ENCODE results near the gene CAMSAP2. TPM values are rescaled to one million over a fixed set of nuclear protein-coding genes. Genes with fewer than 3 reads are reported as not detected.

Gene CAMSAP2
- polyA plus RNA-seq, 2 of the 4 experiments (the other 2 are of a cell fraction): 17.3 to 28.5 TPM

- no peak for TF ChIP-seq ATOH8 (CRISPR knock-in tag; IDR thresholded peaks at IDR 0.05; ENCODE audit: low read depth)
- no peak for TF ChIP-seq RARB (CRISPR knock-in tag; IDR thresholded peaks at IDR 0.05)
These were observed 147.9 kb downstream of the CAMSAP2 start (continued) for GRCh38 chr1:200886594-200886993.

- H3K27ac ChIP-seq: no peak overlapping the region; a peak in 2 of 6 replicates
- peaks cover 26% of the 10 kb centered on the region for H3K4me1 ChIP-seq
- no peak overlapping the region for H3K4me2 ChIP-seq
- WGBS (ENCODE audit: missing lambda C conversion rate): 85% methylated on average over 10 of the region's 11 CpGs
- H3K4me3 ChIP-seq: no peak overlapping the region
- no peak for FAIRE-seq
- ChIA-PET CTCF (interaction anchor here (1.8 kb wide), 1 partner anchor 85 kb away, joined by 6 read pairs; no protein-coding TSS in a partner anchor), POLR2A (no interaction called here)
- no peak for ATAC-seq
- no peak for DNase-seq (ENCODE audit: low read depth in 1 of 2, low spot score in 1 of 2)
- TF ChIP-seq ZSCAN20 (CRISPR knock-in tag; IDR thresholded peaks at IDR 0.05): no peak
- TF ChIP-seq EP300 (IDR thresholded peaks at IDR 0.05): no peak
- no peak for TF ChIP-seq ZFP36 (IDR thresholded peaks at IDR 0.05; ENCODE audit: borderline replicate concordance, partially characterized antibody)
- no peak for TF ChIP-seq CHD4 (IDR thresholded peaks at IDR 0.05; ENCODE audit: borderline replicate concordance)
- TF ChIP-seq BHLHE40 (IDR thresholded peaks at IDR 0.05; ENCODE audit: low read depth, low read length): no peak
- no peak for TF ChIP-seq KDM5A (IDR thresholded peaks at IDR 0.05)
- H3K9me3 ChIP-seq: no peaks in the 10 kb centered on the region
These were observed 148.3 kb downstream of the CAMSAP2 start for GRCh38 chr1:200887036-200887435.

GRCh38 chr1:200887772-200888348, 149.2 kb downstream of the CAMSAP2 start:
- Histone ChIP-seq H3K27ac (peak overlapping the region; percentile 13 to 63; a peak in 4 of 6 replicates), H3K9me3 (no peaks in the 10 kb centered on the region), H3K4me2 (no peak overlapping the region), H3K4me3 (no peak overlapping the region), H3K4me1 (peaks cover 26% of the 10 kb centered on the region)
- ChIA-PET CTCF (interaction anchor here (1.8 to 4.6 kb wide), 3 partner anchors 9 to 226 kb away, joined by 6 to 57 read pairs (median 7); no protein-coding TSS in a partner anchor), POLR2A (no interaction called here)
- WGBS (ENCODE audit: missing lambda C conversion rate): 90% methylated on average over 9 of the region's 9 CpGs
- no peak for TF ChIP-seq HEYL (CRISPR knock-in tag; IDR thresholded peaks at IDR 0.05)
- no peak for TF ChIP-seq EP300 (IDR thresholded peaks at IDR 0.05)
- TF ChIP-seq RNF2 (IDR thresholded peaks at IDR 0.05; ENCODE audit: borderline replicate concordance, low read depth): no peak
- no peak for TF ChIP-seq BCL3 (IDR thresholded peaks at IDR 0.05)
- TF ChIP-seq MAZ (IDR thresholded peaks at IDR 0.05; ENCODE audit: borderline replicate concordance, low read depth, low read length): no peak
- no peak for TF ChIP-seq POLR2A (IDR thresholded peaks at IDR 0.05; ENCODE audit: low read length)
- no peak for TF ChIP-seq SREBF2 (IDR thresholded peaks at IDR 0.05)
- no peak for TF ChIP-seq RCOR1 (IDR thresholded peaks at IDR 0.05; ENCODE audit: low read depth, low read length)
- no peak for TF ChIP-seq KDM5A (IDR thresholded peaks at IDR 0.05)
- ATAC-seq: no peak
- FAIRE-seq: no peak
- no peak for DNase-seq (ENCODE audit: low read depth in 1 of 2, low spot score in 1 of 2)

- H3K4me1 ChIP-seq: peaks cover 26% of the 10 kb centered on the region
- peak overlapping the region; percentile 13 to 63; a peak in 5 of 6 replicates for H3K27ac ChIP-seq
- 0 out of 3 replicates have a peak overlapping the region, but pooled peaks have one; percentile 3 for H3K4me2 ChIP-seq
- no peak for FAIRE-seq
- POLR2A ChIA-PET: no interaction called here
- 73% methylated on average over 7 of the region's 7 CpGs for WGBS (ENCODE audit: missing lambda C conversion rate)
- ATAC-seq: no peak
- CTCF ChIA-PET: interaction anchor here (1.8 to 5.8 kb wide), 5 partner anchors 9 to 226 kb away, joined by 6 to 57 read pairs (median 9); no protein-coding TSS in a partner anchor
- TF ChIP-seq EHMT2 (IDR thresholded peaks at IDR 0.05; ENCODE audit: low read depth) (no peak), KDM5A (IDR thresholded peaks at IDR 0.05) (no peak), PBX3 (IDR thresholded peaks at IDR 0.05) (no peak), REST (IDR thresholded peaks at IDR 0.05) (no peak), JUNB (IDR thresholded peaks at IDR 0.05) (no peak), NPAS2 (CRISPR knock-in tag; IDR thresholded peaks at IDR 0.05; ENCODE audit: borderline replicate concordance) (no peak)
- no peaks in the 10 kb centered on the region for H3K9me3 ChIP-seq
- H3K4me3 ChIP-seq: no peak overlapping the region
- no peak for DNase-seq (ENCODE audit: low read depth in 1 of 2, low spot score in 1 of 2)
These were observed 149.7 kb downstream of the CAMSAP2 start for GRCh38 chr1:200888349-200888838.

All from A549 (cell line).